Aorta (tissue), 5 donors: Measurements from ENCODE around the gene ARL15. TPM values are rescaled to one million over a fixed set of nuclear protein-coding genes. Genes with fewer than 3 reads are reported as not detected.
"Not testable (repeated sequence)": the region's sequence is repeated elsewhere in the genome, so short reads cannot be mapped to it uniquely, and the experiment has no call there.

Experiments used
- ATAC-seq: fragments of 200-7000 bp; cut with Tn5 transposase; one replicate; pipeline ENCODE4 v1.9.1; 2022; ENCODE audit warnings: moderate library complexity; ENCODE audit not compliant: low FRiP score
- DNase-seq, 2 donors: peaks; one replicate each; pipeline ENCODE4 v3.0.0-alpha.2; 2020
- H3K27ac ChIP-seq, 2 donors: one replicate each; pipeline ENCODE4 v1.5.1; 2013; ENCODE audit warnings: low read length in 2 of 2, mild to moderate bottlenecking in 2 of 2, moderate library complexity in 2 of 2, control low read depth in 1 of 2, inconsistent platforms in 1 of 2, low read depth in 1 of 2
- H3K27me3 ChIP-seq, 2 donors: one replicate each; pipeline ENCODE4 v1.6.1; 2013; ENCODE audit warnings: control low read depth in 1 of 2, low read length in 1 of 2, mild to moderate bottlenecking in 1 of 2, moderate library complexity in 1 of 2; ENCODE audit not compliant: insufficient read depth in 2 of 2, control insufficient read depth in 1 of 2
- H3K36me3 ChIP-seq, 2 donors: one replicate each; pipeline ENCODE4 v1.6.1; 2013; ENCODE audit warnings: control low read depth in 1 of 2, low read length in 1 of 2, mild to moderate bottlenecking in 1 of 2; ENCODE audit not compliant: insufficient read depth in 2 of 2, control insufficient read depth in 1 of 2
- H3K4me1 ChIP-seq, 2 donors: one replicate each; pipeline ENCODE4 v1.6.1; 2013; ENCODE audit warnings: low read length in 2 of 2, control low read depth in 1 of 2, mild to moderate bottlenecking in 1 of 2, moderate library complexity in 1 of 2; ENCODE audit not compliant: insufficient read depth in 2 of 2, control insufficient read depth in 1 of 2
- H3K4me3 ChIP-seq, 2 donors: one replicate each; pipeline ENCODE4 v1.5.1; 2013; ENCODE audit warnings: low read length in 2 of 2, control low read depth in 1 of 2, mild to moderate bottlenecking in 1 of 2
- H3K9me3 ChIP-seq: one replicate; pipeline ENCODE4 v1.6.1; 2013; ENCODE audit warnings: mild to moderate bottlenecking, low read length; ENCODE audit not compliant: control insufficient read depth
- WGBS, 2 donors: extraction: QIAGEN DNeasy Blood & Tissue Kit; methylation state at CpG; one replicate each; pipeline ENCODE4 v1.1.7; 2013; 5-methylcytosine and 5-hydroxymethylcytosine counted together
- intact Hi-C, 2 donors: fragments of 100-400 bp; cut with DNase I; formaldehyde crosslinking; loops; one replicate each; pipeline versions ENCODE4 v1.14.2 to v1.15.0; 2022
- long read RNA-seq, 2 donors: library from polyadenylated mRNA; unstranded; transcript quantifications; one replicate each; pipeline ENCODE4 v2.0.0, GENCODE V29; 2020 to 2021
- polyA plus RNA-seq, 2 donors: library from polyadenylated mRNA; stranded (reverse); fragments of 200-250 nt; gene quantifications; one replicate each; pipeline ENCODE4 v1.2.3, GENCODE V29; 2013
- total RNA-seq, 2 donors: library from RNA; stranded (reverse); fragmentation: NEBNext Ultra II Directional; extraction: Animal tissue kit (Norgen Biotek cat#: 25700); gene quantifications; one replicate each; pipeline ENCODE4 v1.2.1, GENCODE V29; 2021
- donor health status: healthy with polysubstance abuse.
- donor health status: Bipolar disorder and iron deficiency.
- donor health status: DM: no; HTN: no; CAD: no.
- donor health status: DM: no; HTN: no; CAD: no.
- donor health status: DM: yes; HTN: yes; CAD: no.

ARL15 gene
- 10 to 100 TPM; 27.9 to 44.7 TPM for total RNA-seq
- 10 to 100 TPM in 1 of 2 donors, 1 to 10 TPM in 1; 7.4 to 11.6 TPM for polyA plus RNA-seq
- long read RNA-seq, donor 1, partial matches to known transcripts, result 0 of 33 reads
- long read RNA-seq, donor 1, other reads (novel, unspliced or antisense), result 28 of 33 reads
- long read RNA-seq, donor 2, partial matches to known transcripts, result 0 of 47 reads
- long read RNA-seq, donor 2, other reads (novel, unspliced or antisense), result 47 of 47 reads

GRCh38 chr5:54310433-54311175 is at the start of gene ARL15:
ARL15 (minus strand) TSS chr5:54310573.
- Histone ChIP-seq H3K4me3 (peak within 1 kb of the TSS; percentile 69 to 97), H3K27ac (peak within 1 kb of the TSS in 1 of 2 donors; percentile 62), H3K27me3 (no peaks in the 10 kb centered on the region), H3K36me3 (no peaks in the 10 kb centered on the region), H3K9me3 (no peaks in the 10 kb centered on the region), H3K4me1 (no peaks in the 10 kb centered on the region)
- ATAC-seq (peak; percentile 98), DNase-seq (peak; percentile 99)
- 0 to 1% methylated on average over 50 of the region's 50 CpGs for WGBS, 2 donors
- intact Hi-C loops, result loop anchor here in 1 of 2 donors (10.0 kb wide), 1 partner anchor 104 kb away; no protein-coding TSS in a partner anchor

GRCh38 chr5:54360089-54360488 is 49.7 kb upstream of the ARL15 start:
- WGBS, 2 donors, result 10 to 13% methylated on average over 5 of the region's 5 CpGs

GRCh38 chr5:54357408-54358058 is 47.2 kb upstream of the ARL15 start:
- Histone ChIP-seq H3K4me1 (peaks cover 0 to 1% of the 10 kb centered on the region in 2 donors), H3K27me3 (no peaks in the 10 kb centered on the region), H3K4me3 (no peak overlapping the region), H3K36me3 (no peaks in the 10 kb centered on the region), H3K9me3 (peaks cover 4% of the 10 kb centered on the region), H3K27ac (no peak overlapping the region)
- no peak for ATAC-seq
- 58 to 65% methylated on average over 4 of the region's 4 CpGs for whole genome bisulfite sequencing, 2 donors
- DNase-seq, result no peak
- intact Hi-C loops, result no loop called here

More at GRCh38 chr5:54360089-54360488, 49.7 kb upstream of the ARL15 start:
- Histone ChIP-seq H3K27ac (no peak overlapping the region), H3K27me3 (no peaks in the 10 kb centered on the region), H3K4me1 (peaks cover 0 to 1% of the 10 kb centered on the region in 2 donors), H3K36me3 (no peaks in the 10 kb centered on the region), H3K9me3 (no peaks in the 10 kb centered on the region), H3K4me3 (no peak overlapping the region)
- DNase-seq (peak in 1 of 2 donors; percentile 44), ATAC-seq (no peak)
- intact Hi-C loops, result no loop called here

DNA sequence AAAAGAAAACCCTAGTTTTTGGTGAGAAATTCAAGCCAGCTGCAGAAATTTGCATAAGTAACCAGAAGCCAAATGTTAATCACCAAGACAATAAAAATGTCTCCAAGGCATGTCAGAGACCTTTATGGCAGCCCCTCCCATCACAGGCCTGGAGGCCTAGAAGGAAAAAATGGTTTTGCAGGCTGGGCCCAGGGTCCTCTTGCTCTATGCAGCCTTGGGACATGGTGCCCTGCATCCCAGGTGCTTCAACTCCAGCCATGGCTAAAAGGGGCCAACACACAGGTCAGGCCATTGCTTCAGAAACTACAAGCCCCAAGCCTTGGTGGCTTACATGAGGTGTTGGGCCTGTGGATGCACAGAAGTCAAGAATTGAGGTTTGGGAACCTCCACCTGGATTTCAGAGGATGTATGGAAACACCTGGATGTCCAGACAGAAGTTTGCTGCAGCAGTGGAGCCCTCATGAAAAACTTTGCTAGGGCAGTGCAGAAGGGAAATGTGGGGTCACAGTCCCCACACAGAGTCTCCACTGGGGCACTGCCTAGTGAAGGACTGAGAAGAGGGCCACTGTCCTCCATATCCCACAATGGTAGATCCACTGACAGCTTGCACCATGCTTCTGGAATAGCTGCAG is 43.7 kb upstream of the ARL15 start:
- H3K27ac ChIP-seq, ATAC-seq, H3K4me1 ChIP-seq, DNase-seq, H3K27me3 ChIP-seq, H3K9me3 ChIP-seq, intact Hi-C loops, H3K4me3 ChIP-seq, H3K36me3 ChIP-seq: not testable (repeated sequence)

DNA sequence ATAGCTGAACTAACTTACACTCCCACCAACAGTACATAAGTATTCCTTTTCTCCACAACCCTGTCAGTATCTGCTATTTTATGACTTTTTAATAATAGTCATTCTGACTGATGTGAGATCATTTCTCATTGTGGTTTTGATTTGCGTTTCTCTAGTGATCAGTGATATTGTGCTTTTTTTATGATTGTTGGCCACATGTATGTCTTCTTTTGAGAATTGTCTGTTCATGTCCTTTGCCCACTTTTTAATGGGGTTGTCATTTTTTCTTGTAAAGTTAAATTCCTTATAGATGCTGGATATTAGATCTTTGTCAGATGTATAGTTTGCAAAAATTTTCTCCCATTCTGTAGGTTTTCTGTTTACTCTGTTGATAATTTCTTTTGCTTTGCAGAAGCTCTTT is 42.2 kb upstream of the ARL15 start:
- H3K36me3 ChIP-seq, H3K9me3 ChIP-seq, H3K27me3 ChIP-seq, DNase-seq, intact Hi-C loops, H3K4me1 ChIP-seq, ATAC-seq, H3K27ac ChIP-seq, H3K4me3 ChIP-seq: not testable (repeated sequence)
- 0 to 51% methylated on average over 1 of the region's 1 CpG for WGBS, 2 donors

DNA sequence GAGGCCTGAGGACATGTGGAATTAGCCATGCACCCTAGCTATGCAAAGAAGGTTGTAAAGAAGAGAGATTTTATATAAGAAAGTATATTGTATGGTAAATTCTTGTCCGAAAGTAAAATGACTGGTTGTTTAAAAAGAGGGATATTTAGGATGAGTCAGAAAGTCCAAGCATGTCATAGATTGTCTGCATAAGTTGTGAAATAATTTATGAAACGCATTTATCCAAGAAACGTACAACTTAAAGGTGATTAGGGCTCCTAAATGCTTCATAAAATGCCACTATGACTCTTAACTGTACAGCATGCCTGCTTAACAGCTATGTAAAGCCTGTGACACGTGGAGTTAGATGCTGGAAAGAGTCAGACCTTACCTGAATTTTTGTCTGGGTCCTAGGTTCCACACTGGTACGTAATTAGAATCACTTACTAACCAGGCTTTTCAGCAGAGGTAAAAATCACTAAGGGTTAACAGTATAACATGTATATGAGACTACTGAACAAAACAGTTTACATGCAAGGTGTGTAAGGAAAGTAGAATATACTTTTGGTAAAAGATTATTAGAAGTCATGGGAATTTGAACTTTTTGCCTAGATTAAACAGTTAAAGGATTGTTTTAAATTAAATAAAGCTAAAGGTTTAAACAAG is 37.0 kb upstream of the ARL15 start:
- H3K27ac ChIP-seq, result no peak overlapping the region
- no peak for ATAC-seq
- no peaks in the 10 kb centered on the region for H3K4me1 ChIP-seq
- WGBS, 2 donors, result 86 to 87% methylated on average over 5 of the region's 5 CpGs
- intact Hi-C loops, result no loop called here
- no peak for DNase-seq
- H3K4me3 ChIP-seq, result no peak overlapping the region
- H3K36me3 ChIP-seq, result no peaks in the 10 kb centered on the region
- H3K9me3 ChIP-seq, result no peaks in the 10 kb centered on the region
- no peaks in the 10 kb centered on the region for H3K27me3 ChIP-seq

GRCh38 chr5:54344653-54345052 is 34.3 kb upstream of the ARL15 start:
- intact Hi-C loops, result no loop called here
- no peak for ATAC-seq
- no peak for DNase-seq
- Histone ChIP-seq H3K4me3 (no peak overlapping the region), H3K27me3 (no peaks in the 10 kb centered on the region), H3K9me3 (no peaks in the 10 kb centered on the region), H3K4me1 (no peaks in the 10 kb centered on the region), H3K36me3 (no peaks in the 10 kb centered on the region), H3K27ac (no peak overlapping the region)

- ATAC-seq, result no peak
- Histone ChIP-seq H3K4me1 (no peaks in the 10 kb centered on the region), H3K27me3 (no peaks in the 10 kb centered on the region), H3K9me3 (no peaks in the 10 kb centered on the region), H3K27ac (no peak overlapping the region), H3K4me3 (no peak overlapping the region), H3K36me3 (no peaks in the 10 kb centered on the region)
- no peak for DNase-seq
- intact Hi-C loops, result no loop called here
- 95 to 96% methylated on average over 2 of the region's 2 CpGs for WGBS, 2 donors
These were observed 31.6 kb upstream of the ARL15 start for GRCh38 chr5:54341971-54342370.
